ENCODE results near the gene MAPKAPK5.
"Not testable (repeated sequence)": the region's sequence is repeated elsewhere in the genome, so short reads cannot be mapped to it uniquely, and the experiment has no call there.

The MAPKAPK5 gene

GRCh38 chr12:111841750-111842555, at the start of gene MAPKAPK5:
MAPKAPK5 (plus strand) TSS chr12:111842228; CDS start chr12:111842734, 506 bp downstream.
- DNase-seq: peak; percentile 85

GRCh38 chr12:111792856-111793235, 49.2 kb upstream of the MAPKAPK5 start:
- DNase-seq: no peak

- DNase-seq: no peak
These were observed 43.8 kb upstream of the MAPKAPK5 start for GRCh38 chr12:111798182-111798581.

- DNase-seq: no peak
These were observed 42.3 kb upstream of the MAPKAPK5 start for GRCh38 chr12:111799758-111800157.

- no peak for DNase-seq
These were observed 38.9 kb upstream of the MAPKAPK5 start for GRCh38 chr12:111803038-111803626.

- no peak for DNase-seq
These were observed 38.2 kb upstream of the MAPKAPK5 start for GRCh38 chr12:111803851-111804250.

- no peak for DNase-seq
These were observed 35.7 kb upstream of the MAPKAPK5 start for GRCh38 chr12:111806304-111806703.

GRCh38 chr12:111807232-111807631, 34.8 kb upstream of the MAPKAPK5 start:
- no peak for DNase-seq

GRCh38 chr12:111812881-111813741, 28.9 kb upstream of the MAPKAPK5 start:
- peak; percentile 68 for DNase-seq

- DNase-seq: no peak
These were observed 25.9 kb upstream of the MAPKAPK5 start for GRCh38 chr12:111816065-111816615.

- DNase-seq: peak; percentile 86
These were observed 25.1 kb upstream of the MAPKAPK5 start for GRCh38 chr12:111816898-111817297.

- no peak for DNase-seq
These were observed 23.7 kb upstream of the MAPKAPK5 start for GRCh38 chr12:111818340-111818739.

GRCh38 chr12:111819191-111820158, 22.6 kb upstream of the MAPKAPK5 start:
- no peak for DNase-seq

GRCh38 chr12:111820828-111821227, 21.2 kb upstream of the MAPKAPK5 start:
- not testable (repeated sequence) for DNase-seq

- no peak for DNase-seq
These were observed 19.1 kb upstream of the MAPKAPK5 start for GRCh38 chr12:111822886-111823285.

- DNase-seq: no peak
These were observed 18.1 kb upstream of the MAPKAPK5 start for GRCh38 chr12:111823891-111824290.

- DNase-seq: peak; percentile 9
These were observed 17.7 kb upstream of the MAPKAPK5 start for GRCh38 chr12:111824312-111824711.

GRCh38 chr12:111825509-111825908, 16.5 kb upstream of the MAPKAPK5 start:
- no peak for DNase-seq

GRCh38 chr12:111826316-111826715, 15.7 kb upstream of the MAPKAPK5 start:
- DNase-seq: no peak

- DNase-seq: no peak
These were observed 15.0 kb upstream of the MAPKAPK5 start for GRCh38 chr12:111826992-111827391.

GRCh38 chr12:111827907-111828306, 14.1 kb upstream of the MAPKAPK5 start:
- DNase-seq: no peak
